ENCODE data around the gene ARMC9.

Gene ARMC9

DNA sequence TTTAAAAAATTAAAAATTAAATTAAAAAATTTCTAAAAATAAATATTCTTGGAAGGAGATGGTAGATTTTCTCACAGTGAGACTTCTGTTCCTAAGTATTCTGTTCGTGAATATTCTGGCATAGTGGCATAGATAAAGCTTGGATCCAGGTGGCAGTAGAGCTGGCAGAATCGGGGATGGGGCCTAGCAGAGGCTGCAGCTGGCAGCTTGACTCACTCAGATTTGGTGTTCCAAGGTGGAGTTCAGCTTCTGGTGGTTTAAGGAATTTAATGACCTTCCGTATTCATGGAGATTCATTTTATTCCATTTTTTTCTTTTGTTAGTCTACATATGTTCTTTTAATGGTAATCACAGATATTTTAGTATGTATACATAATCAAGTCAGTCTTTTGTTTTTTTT is 19.9 kb downstream of the ARMC9 start:
- peaks cover 4% of the 10 kb centered on the region for H3K4me1 ChIP-seq (ENCODE audit: low read depth, poor library complexity, severe bottlenecking)

DNA sequence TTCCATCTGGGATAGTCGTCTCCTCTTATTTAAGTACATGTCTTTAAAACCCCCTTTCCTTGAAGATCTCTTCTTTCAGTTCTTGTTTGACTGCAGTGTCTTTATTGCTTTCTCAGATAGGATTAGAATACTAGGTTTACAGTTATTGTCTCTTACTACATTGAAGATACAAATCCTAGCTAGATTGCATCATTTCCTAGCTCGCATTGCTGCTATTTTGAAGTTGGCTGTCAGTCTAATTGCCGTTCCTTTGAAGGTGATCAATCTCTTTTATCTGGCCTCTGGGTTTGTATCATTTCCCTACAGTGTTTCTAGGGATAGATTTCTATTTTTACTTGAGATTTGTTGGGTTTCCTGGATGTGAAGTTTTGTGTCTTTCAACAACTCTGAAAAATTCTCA is 20.9 kb downstream of the ARMC9 start:
- H3K4me2 ChIP-seq = no peak overlapping the region
- H3K36me3 ChIP-seq (ENCODE audit: insufficient read depth) = no peaks in the 10 kb centered on the region
- no peak overlapping the region for H3K4me3 ChIP-seq (IDR thresholded peaks at IDR 0.05; ENCODE audit: insufficient read depth, low read depth, low read length)
- no peak overlapping the region for H2AFZ ChIP-seq (ENCODE audit: low read depth)
- H3K9ac ChIP-seq = no peak overlapping the region
- no peaks in the 10 kb centered on the region for H3K27me3 ChIP-seq (ENCODE audit: insufficient read depth, low read depth)
- no peak overlapping the region for H3K27ac ChIP-seq
- TF ChIP-seq, protein P1, sequence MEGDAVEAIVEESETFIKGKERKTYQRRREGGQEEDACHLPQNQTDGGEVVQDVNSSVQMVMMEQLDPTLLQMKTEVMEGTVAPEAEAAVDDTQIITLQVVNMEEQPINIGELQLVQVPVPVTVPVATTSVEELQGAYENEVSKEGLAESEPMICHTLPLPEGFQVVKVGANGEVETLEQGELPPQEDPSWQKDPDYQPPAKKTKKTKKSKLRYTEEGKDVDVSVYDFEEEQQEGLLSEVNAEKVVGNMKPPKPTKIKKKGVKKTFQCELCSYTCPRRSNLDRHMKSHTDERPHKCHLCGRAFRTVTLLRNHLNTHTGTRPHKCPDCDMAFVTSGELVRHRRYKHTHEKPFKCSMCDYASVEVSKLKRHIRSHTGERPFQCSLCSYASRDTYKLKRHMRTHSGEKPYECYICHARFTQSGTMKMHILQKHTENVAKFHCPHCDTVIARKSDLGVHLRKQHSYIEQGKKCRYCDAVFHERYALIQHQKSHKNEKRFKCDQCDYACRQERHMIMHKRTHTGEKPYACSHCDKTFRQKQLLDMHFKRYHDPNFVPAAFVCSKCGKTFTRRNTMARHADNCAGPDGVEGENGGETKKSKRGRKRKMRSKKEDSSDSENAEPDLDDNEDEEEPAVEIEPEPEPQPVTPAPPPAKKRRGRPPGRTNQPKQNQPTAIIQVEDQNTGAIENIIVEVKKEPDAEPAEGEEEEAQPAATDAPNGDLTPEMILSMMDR (conservative IDR thresholded peaks at IDR 0.05; ENCODE audit: low read depth, low read length) = no peak
- H3K79me2 ChIP-seq (ENCODE audit: insufficient read depth, low read depth) = no peaks in the 10 kb centered on the region
- no peaks in the 10 kb centered on the region for H4K20me1 ChIP-seq (ENCODE audit: insufficient read depth)
- H3K4me1 ChIP-seq (ENCODE audit: low read depth, poor library complexity, severe bottlenecking) = peaks cover 4% of the 10 kb centered on the region

More for the DNA sequence above, 19.9 kb downstream of the ARMC9 start:
- TF ChIP-seq, protein P1 (conservative IDR thresholded peaks at IDR 0.05; ENCODE audit: low read depth, low read length) = no peak
- H3K79me2 ChIP-seq (ENCODE audit: insufficient read depth, low read depth) = no peaks in the 10 kb centered on the region
- H3K27ac ChIP-seq = no peak overlapping the region
- H3K36me3 ChIP-seq (ENCODE audit: insufficient read depth) = no peaks in the 10 kb centered on the region
- H3K9ac ChIP-seq = no peak overlapping the region
- no peaks in the 10 kb centered on the region for H4K20me1 ChIP-seq (ENCODE audit: insufficient read depth)
- no peak overlapping the region for H2AFZ ChIP-seq (ENCODE audit: low read depth)
- H3K4me3 ChIP-seq (IDR thresholded peaks at IDR 0.05; ENCODE audit: insufficient read depth, low read depth, low read length) = no peak overlapping the region
- no peaks in the 10 kb centered on the region for H3K27me3 ChIP-seq (ENCODE audit: insufficient read depth, low read depth)
- H3K4me2 ChIP-seq = no peak overlapping the region

DNA sequence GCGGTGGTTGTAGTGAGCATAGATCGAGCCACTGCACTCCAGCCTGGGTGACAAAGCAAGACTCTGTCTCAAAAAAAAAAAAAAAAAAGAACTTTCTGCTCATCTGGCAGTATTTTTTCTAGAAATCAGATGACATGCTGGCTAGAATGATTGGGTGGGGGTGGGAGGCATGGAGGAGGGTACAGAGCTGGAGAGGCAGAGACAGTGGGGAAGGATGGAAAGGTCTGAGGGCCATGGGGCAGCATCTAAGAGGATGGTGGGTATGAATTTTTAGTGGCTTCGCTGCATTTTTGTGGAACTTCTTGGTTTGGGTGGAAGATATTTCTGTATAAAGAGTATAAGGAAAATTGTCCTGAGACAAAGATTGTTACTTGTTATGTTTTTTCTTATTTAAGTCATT is 23.3 kb downstream of the ARMC9 start:
- no peaks in the 10 kb centered on the region for H4K20me1 ChIP-seq (ENCODE audit: insufficient read depth)
- TF ChIP-seq, protein P1 (conservative IDR thresholded peaks at IDR 0.05; ENCODE audit: low read depth, low read length) = no peak
- no peaks in the 10 kb centered on the region for H3K79me2 ChIP-seq (ENCODE audit: insufficient read depth, low read depth)
- H3K27ac ChIP-seq = no peak overlapping the region
- no peak overlapping the region for H3K4me2 ChIP-seq
- no peak overlapping the region for H3K4me3 ChIP-seq (IDR thresholded peaks at IDR 0.05; ENCODE audit: insufficient read depth, low read depth, low read length)
- no peaks in the 10 kb centered on the region for H3K36me3 ChIP-seq (ENCODE audit: insufficient read depth)
- no peaks in the 10 kb centered on the region for H3K27me3 ChIP-seq (ENCODE audit: insufficient read depth, low read depth)
- no peak overlapping the region for H3K9ac ChIP-seq
- H2AFZ ChIP-seq (ENCODE audit: low read depth) = no peak overlapping the region
- peaks cover 4% of the 10 kb centered on the region for H3K4me1 ChIP-seq (ENCODE audit: low read depth, poor library complexity, severe bottlenecking)

DNA sequence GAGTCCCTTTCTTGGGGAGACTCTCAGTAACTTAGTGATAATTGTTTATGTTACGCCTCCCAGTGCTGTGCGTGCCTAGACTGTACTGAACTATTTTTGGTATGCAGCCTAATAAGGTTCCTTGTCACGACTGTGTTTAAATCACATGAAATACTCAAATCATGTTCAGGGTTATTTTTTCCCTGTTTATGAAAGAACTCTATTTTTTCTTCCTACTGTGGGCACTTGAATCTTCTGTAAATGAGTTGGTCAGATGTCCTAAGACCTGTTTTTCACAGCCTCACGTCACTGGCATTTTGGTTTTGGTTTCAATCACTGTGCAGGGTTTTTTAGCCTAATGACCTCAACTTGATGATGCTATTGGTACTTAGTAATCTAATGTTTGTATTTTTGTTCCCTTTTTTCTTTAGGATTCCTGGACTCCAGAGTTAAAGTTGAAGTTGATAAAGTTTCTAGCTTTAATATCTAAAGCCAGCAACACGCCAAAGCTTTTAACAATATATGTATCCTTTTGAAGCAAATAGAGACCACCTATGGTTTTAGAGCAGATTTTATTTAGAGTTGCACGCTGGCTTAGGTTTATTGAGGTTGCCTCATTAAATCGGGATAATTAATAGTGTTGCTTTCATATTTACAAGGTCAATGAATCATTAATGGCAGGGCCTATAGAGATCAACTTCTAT is 24.0 kb downstream of the ARMC9 start:
- no peak overlapping the region for H2AFZ ChIP-seq (ENCODE audit: low read depth)
- H3K36me3 ChIP-seq (ENCODE audit: insufficient read depth) = no peaks in the 10 kb centered on the region
- TF ChIP-seq, protein P1 (conservative IDR thresholded peaks at IDR 0.05; ENCODE audit: low read depth, low read length) = no peak

More for the DNA sequence above, 24.0 kb downstream of the ARMC9 start:
- no peak overlapping the region for H3K27ac ChIP-seq
- peaks cover 4% of the 10 kb centered on the region for H3K4me1 ChIP-seq (ENCODE audit: low read depth, poor library complexity, severe bottlenecking)
- H3K4me2 ChIP-seq = no peak overlapping the region
- H3K79me2 ChIP-seq (ENCODE audit: insufficient read depth, low read depth) = no peaks in the 10 kb centered on the region
- no peaks in the 10 kb centered on the region for H3K27me3 ChIP-seq (ENCODE audit: insufficient read depth, low read depth)
- no peaks in the 10 kb centered on the region for H4K20me1 ChIP-seq (ENCODE audit: insufficient read depth)
- no peak overlapping the region for H3K9ac ChIP-seq
- no peak overlapping the region for H3K4me3 ChIP-seq (IDR thresholded peaks at IDR 0.05; ENCODE audit: insufficient read depth, low read depth, low read length)
